H1 (cell line): Measurements from ENCODE around the gene RAP2C. TPM values are rescaled to one million over a fixed set of nuclear protein-coding genes. Genes with fewer than 3 reads are reported as not detected.

Experiments used
- CEBPB ChIP-seq: IDR thresholded peaks from 2 replicates; pipeline ENCODE4 v1.6.1; 2012; ENCODE audit warnings: low read depth, low read length
- CHD1 ChIP-seq: IDR thresholded peaks from 2 replicates; pipeline ENCODE4 v1.6.1; 2012; ENCODE audit warnings: low read depth, low read length, improper control_type of control experiment
- CTBP2 ChIP-seq: IDR thresholded peaks from 2 replicates; pipeline ENCODE4 v1.7.0; 2011; ENCODE audit warnings: borderline replicate concordance, mild to moderate bottlenecking, moderate library complexity, mixed read lengths, low read length; ENCODE audit not compliant: insufficient read depth, insufficient read length
- GTF2F1 ChIP-seq: IDR thresholded peaks from 2 replicates; pipeline ENCODE4 v1.6.1; 2012; ENCODE audit warnings: low read depth, low read length, improper control_type of control experiment, borderline replicate concordance
- RNF2 ChIP-seq: fragments of 200-900, 300-1000 bp; sonication (generic); IDR thresholded peaks from 2 replicates; pipeline ENCODE4 v1.7.1; 2016; ENCODE audit warnings: borderline replicate concordance, low read depth, mild to moderate bottlenecking, antibody characterized with exemption, low read length; ENCODE audit not compliant: poor library complexity, severe bottlenecking; ENCODE audit errors: missing control alignments
- RXRA ChIP-seq: IDR thresholded peaks from 2 replicates; pipeline ENCODE4 v1.6.1; 2011; ENCODE audit warnings: low read depth, mild to moderate bottlenecking, low read length, moderate library complexity; ENCODE audit not compliant: insufficient read depth
- SUZ12 ChIP-seq: fragments of 200-600 bp; sonication (generic); IDR thresholded peaks from 2 replicates; pipeline ENCODE4 v1.6.1; 2012; ENCODE audit warnings: mild to moderate bottlenecking, inconsistent platforms, low read length, moderate library complexity, mixed read lengths
- polyA plus RNA-seq, 7 experiments: library from polyadenylated mRNA; depleted of rRNA in 3 of 7; stranded (reverse) in 5 of 7; unstranded in 2 of 7; fragments of >200 nt in 5 of 7; fragments of 200-250 nt in 2 of 7; gene quantifications; 1 replicate in 5 of 7; 2 replicates in 1 of 7; 4 replicates in 1 of 7; pipeline versions ENCODE4 v1.2.1 to v1.2.3, GENCODE V29; 2011 to 2013; ENCODE audit warnings: missing spikeins in 2 of 7, mixed read lengths in 2 of 7
- total RNA-seq: library from RNA; stranded (reverse); fragmentation: NEBNext Ultra II Directional; extraction: Animal tissue kit (Norgen Biotek cat#: 25700); gene quantifications from 2 replicates; pipeline ENCODE4 v1.2.1, GENCODE V29; 2021
- TF ChIP-seq, protein P1 (sequence below): fragments of 300-600 bp; sonication (generic); IDR thresholded peaks from 2 replicates; pipeline ENCODE4 v1.7.1; 2012; ENCODE audit warnings: low read length, moderate library complexity, mild to moderate bottlenecking, inconsistent platforms; ENCODE audit not compliant: insufficient replicate concordance
- TF ChIP-seq, protein P2 (sequence below): IDR thresholded peaks from 2 replicates; pipeline ENCODE4 v1.6.1; 2011; ENCODE audit warnings: low read depth, mild to moderate bottlenecking, low read length; ENCODE audit not compliant: insufficient read depth

RAP2C gene
- total and polyA plus RNA-seq, 2 of the 8 experiments (the other 6 are each of a cell fraction or from before 2014, with no cell fraction given), result 4.7 to 20.5 TPM

DNA sequence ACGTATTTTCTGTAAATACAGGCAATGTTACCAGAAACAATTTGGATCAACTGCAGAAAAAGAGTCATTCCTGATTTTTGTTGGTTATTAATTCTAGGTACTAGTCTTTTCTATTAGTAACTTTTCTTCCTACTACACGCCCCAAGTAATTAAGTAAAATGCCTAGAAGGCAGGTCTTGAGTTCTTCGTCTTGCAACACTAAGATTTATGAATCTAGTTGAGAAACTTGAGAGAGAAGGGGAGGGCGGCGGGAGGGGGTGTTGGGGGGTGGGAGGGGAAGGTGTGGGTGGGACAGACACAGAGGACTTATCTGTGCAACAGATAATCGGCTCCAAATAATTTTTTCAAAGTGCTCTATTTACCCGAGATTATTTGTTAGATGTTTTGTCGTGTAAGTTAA is 3.0 kb downstream of the RAP2C start (continued):
- TF ChIP-seq, protein P1, sequence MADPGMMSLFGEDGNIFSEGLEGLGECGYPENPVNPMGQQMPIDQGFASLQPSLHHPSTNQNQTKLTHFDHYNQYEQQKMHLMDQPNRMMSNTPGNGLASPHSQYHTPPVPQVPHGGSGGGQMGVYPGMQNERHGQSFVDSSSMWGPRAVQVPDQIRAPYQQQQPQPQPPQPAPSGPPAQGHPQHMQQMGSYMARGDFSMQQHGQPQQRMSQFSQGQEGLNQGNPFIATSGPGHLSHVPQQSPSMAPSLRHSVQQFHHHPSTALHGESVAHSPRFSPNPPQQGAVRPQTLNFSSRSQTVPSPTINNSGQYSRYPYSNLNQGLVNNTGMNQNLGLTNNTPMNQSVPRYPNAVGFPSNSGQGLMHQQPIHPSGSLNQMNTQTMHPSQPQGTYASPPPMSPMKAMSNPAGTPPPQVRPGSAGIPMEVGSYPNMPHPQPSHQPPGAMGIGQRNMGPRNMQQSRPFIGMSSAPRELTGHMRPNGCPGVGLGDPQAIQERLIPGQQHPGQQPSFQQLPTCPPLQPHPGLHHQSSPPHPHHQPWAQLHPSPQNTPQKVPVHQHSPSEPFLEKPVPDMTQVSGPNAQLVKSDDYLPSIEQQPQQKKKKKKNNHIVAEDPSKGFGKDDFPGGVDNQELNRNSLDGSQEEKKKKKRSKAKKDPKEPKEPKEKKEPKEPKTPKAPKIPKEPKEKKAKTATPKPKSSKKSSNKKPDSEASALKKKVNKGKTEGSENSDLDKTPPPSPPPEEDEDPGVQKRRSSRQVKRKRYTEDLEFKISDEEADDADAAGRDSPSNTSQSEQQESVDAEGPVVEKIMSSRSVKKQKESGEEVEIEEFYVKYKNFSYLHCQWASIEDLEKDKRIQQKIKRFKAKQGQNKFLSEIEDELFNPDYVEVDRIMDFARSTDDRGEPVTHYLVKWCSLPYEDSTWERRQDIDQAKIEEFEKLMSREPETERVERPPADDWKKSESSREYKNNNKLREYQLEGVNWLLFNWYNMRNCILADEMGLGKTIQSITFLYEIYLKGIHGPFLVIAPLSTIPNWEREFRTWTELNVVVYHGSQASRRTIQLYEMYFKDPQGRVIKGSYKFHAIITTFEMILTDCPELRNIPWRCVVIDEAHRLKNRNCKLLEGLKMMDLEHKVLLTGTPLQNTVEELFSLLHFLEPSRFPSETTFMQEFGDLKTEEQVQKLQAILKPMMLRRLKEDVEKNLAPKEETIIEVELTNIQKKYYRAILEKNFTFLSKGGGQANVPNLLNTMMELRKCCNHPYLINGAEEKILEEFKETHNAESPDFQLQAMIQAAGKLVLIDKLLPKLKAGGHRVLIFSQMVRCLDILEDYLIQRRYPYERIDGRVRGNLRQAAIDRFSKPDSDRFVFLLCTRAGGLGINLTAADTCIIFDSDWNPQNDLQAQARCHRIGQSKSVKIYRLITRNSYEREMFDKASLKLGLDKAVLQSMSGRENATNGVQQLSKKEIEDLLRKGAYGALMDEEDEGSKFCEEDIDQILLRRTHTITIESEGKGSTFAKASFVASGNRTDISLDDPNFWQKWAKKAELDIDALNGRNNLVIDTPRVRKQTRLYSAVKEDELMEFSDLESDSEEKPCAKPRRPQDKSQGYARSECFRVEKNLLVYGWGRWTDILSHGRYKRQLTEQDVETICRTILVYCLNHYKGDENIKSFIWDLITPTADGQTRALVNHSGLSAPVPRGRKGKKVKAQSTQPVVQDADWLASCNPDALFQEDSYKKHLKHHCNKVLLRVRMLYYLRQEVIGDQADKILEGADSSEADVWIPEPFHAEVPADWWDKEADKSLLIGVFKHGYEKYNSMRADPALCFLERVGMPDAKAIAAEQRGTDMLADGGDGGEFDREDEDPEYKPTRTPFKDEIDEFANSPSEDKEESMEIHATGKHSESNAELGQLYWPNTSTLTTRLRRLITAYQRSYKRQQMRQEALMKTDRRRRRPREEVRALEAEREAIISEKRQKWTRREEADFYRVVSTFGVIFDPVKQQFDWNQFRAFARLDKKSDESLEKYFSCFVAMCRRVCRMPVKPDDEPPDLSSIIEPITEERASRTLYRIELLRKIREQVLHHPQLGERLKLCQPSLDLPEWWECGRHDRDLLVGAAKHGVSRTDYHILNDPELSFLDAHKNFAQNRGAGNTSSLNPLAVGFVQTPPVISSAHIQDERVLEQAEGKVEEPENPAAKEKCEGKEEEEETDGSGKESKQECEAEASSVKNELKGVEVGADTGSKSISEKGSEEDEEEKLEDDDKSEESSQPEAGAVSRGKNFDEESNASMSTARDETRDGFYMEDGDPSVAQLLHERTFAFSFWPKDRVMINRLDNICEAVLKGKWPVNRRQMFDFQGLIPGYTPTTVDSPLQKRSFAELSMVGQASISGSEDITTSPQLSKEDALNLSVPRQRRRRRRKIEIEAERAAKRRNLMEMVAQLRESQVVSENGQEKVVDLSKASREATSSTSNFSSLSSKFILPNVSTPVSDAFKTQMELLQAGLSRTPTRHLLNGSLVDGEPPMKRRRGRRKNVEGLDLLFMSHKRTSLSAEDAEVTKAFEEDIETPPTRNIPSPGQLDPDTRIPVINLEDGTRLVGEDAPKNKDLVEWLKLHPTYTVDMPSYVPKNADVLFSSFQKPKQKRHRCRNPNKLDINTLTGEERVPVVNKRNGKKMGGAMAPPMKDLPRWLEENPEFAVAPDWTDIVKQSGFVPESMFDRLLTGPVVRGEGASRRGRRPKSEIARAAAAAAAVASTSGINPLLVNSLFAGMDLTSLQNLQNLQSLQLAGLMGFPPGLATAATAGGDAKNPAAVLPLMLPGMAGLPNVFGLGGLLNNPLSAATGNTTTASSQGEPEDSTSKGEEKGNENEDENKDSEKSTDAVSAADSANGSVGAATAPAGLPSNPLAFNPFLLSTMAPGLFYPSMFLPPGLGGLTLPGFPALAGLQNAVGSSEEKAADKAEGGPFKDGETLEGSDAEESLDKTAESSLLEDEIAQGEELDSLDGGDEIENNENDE, result no peak
- no peak for TF ChIP-seq CHD1
- no peak for TF ChIP-seq CTBP2
- TF ChIP-seq, protein P2, sequence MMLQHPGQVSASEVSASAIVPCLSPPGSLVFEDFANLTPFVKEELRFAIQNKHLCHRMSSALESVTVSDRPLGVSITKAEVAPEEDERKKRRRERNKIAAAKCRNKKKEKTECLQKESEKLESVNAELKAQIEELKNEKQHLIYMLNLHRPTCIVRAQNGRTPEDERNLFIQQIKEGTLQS, result no peak
- no peak for TF ChIP-seq RXRA
- no peak for TF ChIP-seq RNF2
- no peak for TF ChIP-seq SUZ12
- TF ChIP-seq CEBPB, result no peak
- no peak for TF ChIP-seq GTF2F1
- TF ChIP-seq, all 59 proteins: peak for 0
